DOHH2 (cell line): ENCODE results near the gene CREM.

ENCODE experiments used
- H3F3A ChIP-seq: fragments of 200-600 bp; sonication (generic), shearing (Covaris generic); 2 replicates; pipeline ENCODE4 v1.6.0; 2016; ENCODE audit warnings: antibody characterized with exemption, mild to moderate bottlenecking; ENCODE audit not compliant: control insufficient read depth, insufficient read depth
- H3K27ac ChIP-seq: fragments of 200-600 bp; sonication (generic); 2 replicates; pipeline ENCODE4 v1.5.1; 2014; ENCODE audit warnings: low read depth, mild to moderate bottlenecking, low read length, moderate library complexity
- H3K27me3 ChIP-seq: fragments of 200-600 bp; sonication (generic); 2 replicates; pipeline ENCODE4 v1.6.1; 2014; ENCODE audit warnings: mild to moderate bottlenecking, low read length, mixed read lengths; ENCODE audit not compliant: control insufficient read depth
- H3K36me3 ChIP-seq: fragments of 200-600 bp; sonication (generic); 2 replicates; pipeline ENCODE4 v1.6.1; 2014; ENCODE audit warnings: mild to moderate bottlenecking, low read length, moderate library complexity, mixed read lengths; ENCODE audit not compliant: control insufficient read depth
- H3K4me1 ChIP-seq: fragments of 200-600 bp; sonication (generic); 2 replicates; pipeline ENCODE4 v1.6.1; 2014; ENCODE audit warnings: mild to moderate bottlenecking, low read length, mixed read lengths; ENCODE audit not compliant: control insufficient read depth
- H3K4me2 ChIP-seq: fragments of 200-600 bp; sonication (generic); 2 replicates; pipeline ENCODE4 v1.6.0; 2014; ENCODE audit warnings: mild to moderate bottlenecking, low read length, moderate library complexity
- H3K4me3 ChIP-seq: fragments of 200-600 bp; sonication (generic); 2 replicates; pipeline ENCODE4 v1.5.1; 2014; ENCODE audit warnings: mild to moderate bottlenecking, low read length, mixed read lengths
- H3K79me2 ChIP-seq: fragments of 200-600 bp; sonication (generic); 2 replicates; pipeline ENCODE4 v1.6.1; 2014; ENCODE audit warnings: mild to moderate bottlenecking, low read length, mixed read lengths; ENCODE audit not compliant: control insufficient read depth
- H3K9me2 ChIP-seq: fragments of 200-600 bp; sonication (generic); replicated peaks from 2 replicates; pipeline ENCODE4 v1.6.1; 2014; ENCODE audit warnings: mild to moderate bottlenecking, low read length, mixed read lengths; ENCODE audit not compliant: control insufficient read depth
- H3K9me3 ChIP-seq: fragments of 200-600 bp; sonication (generic); 2 replicates; pipeline ENCODE4 v1.6.1; 2014; ENCODE audit warnings: antibody characterized with exemption, low read length, mixed read lengths; ENCODE audit not compliant: control insufficient read depth, insufficient read depth
- H4K20me1 ChIP-seq: fragments of 200-600 bp; sonication (generic); 2 replicates; pipeline ENCODE4 v1.6.0; 2014; ENCODE audit warnings: low read depth, mild to moderate bottlenecking, antibody characterized with exemption, low read length, moderate library complexity; ENCODE audit not compliant: control insufficient read depth, insufficient read depth
- CTCF ChIP-seq: fragments of 200-600 bp; sonication (generic); IDR thresholded peaks from one replicate; pipeline ENCODE4 v1.5.1; 2014; ENCODE audit warnings: antibody characterized with exemption, mild to moderate bottlenecking, low read depth, low read length; ENCODE audit not compliant: poor library complexity, severe bottlenecking
- EZH2phosphoT487 ChIP-seq: fragments of 200-600 bp; sonication (generic); IDR thresholded peaks from 2 replicates; pipeline ENCODE4 v1.6.1; 2017; ENCODE audit warnings: borderline replicate concordance, mild to moderate bottlenecking, antibody characterized with exemption, low read length, moderate library complexity, mixed read lengths

The CREM gene

GRCh38 chr10:35224045-35224740 is 97.5 kb downstream of the CREM start:
- H3K9me3 ChIP-seq: no peaks in the 10 kb centered on the region
- H3K36me3 ChIP-seq: no peaks in the 10 kb centered on the region
- H3K4me1 ChIP-seq: no peaks in the 10 kb centered on the region
- peaks cover 3% of the 10 kb centered on the region; the same call in 1 of the 2 replicates for H3K27me3 ChIP-seq
- no peaks in the 10 kb centered on the region for H3F3A ChIP-seq
- H3K4me3 ChIP-seq: no peak overlapping the region
- H3K9me2 ChIP-seq: no peaks in the 10 kb centered on the region
- H4K20me1 ChIP-seq: no peaks in the 10 kb centered on the region; the same call in 1 of the 2 replicates
- H3K79me2 ChIP-seq: no peaks in the 10 kb centered on the region
- no peak overlapping the region for H3K4me2 ChIP-seq
- H3K27ac ChIP-seq: no peak overlapping the region
- TF ChIP-seq CTCF: no peak
- TF ChIP-seq EZH2phosphoT487: no peak

GRCh38 chr10:35225204-35225603 is 98.6 kb downstream of the CREM start:
- Histone ChIP-seq H3K36me3 (no peaks in the 10 kb centered on the region), H3K79me2 (no peaks in the 10 kb centered on the region), H3K27me3 (peaks cover under 1% of the 10 kb centered on the region; the same call in 1 of the 2 replicates), H4K20me1 (no peaks in the 10 kb centered on the region; the same call in 1 of the 2 replicates), H3K9me3 (no peaks in the 10 kb centered on the region), H3K4me3 (no peak overlapping the region), H3F3A (no peaks in the 10 kb centered on the region), H3K4me2 (no peak overlapping the region), H3K9me2 (no peaks in the 10 kb centered on the region), H3K4me1 (no peaks in the 10 kb centered on the region), H3K27ac (no peak overlapping the region)
- no peak for TF ChIP-seq CTCF
- no peak for TF ChIP-seq EZH2phosphoT487

GRCh38 chr10:35226507-35226906 is 99.9 kb downstream of the CREM start:
- TF ChIP-seq EZH2phosphoT487 (no peak), CTCF (no peak)
- H3K36me3 ChIP-seq: no peaks in the 10 kb centered on the region
- H3K4me1 ChIP-seq: no peaks in the 10 kb centered on the region
- H3K9me2 ChIP-seq: no peaks in the 10 kb centered on the region
- H3F3A ChIP-seq: no peaks in the 10 kb centered on the region
- H3K4me2 ChIP-seq: no peak overlapping the region
- H3K27me3 ChIP-seq: no peaks in the 10 kb centered on the region
- H3K4me3 ChIP-seq: no peak overlapping the region
- H3K79me2 ChIP-seq: no peaks in the 10 kb centered on the region
- H3K9me3 ChIP-seq: no peaks in the 10 kb centered on the region
- H3K27ac ChIP-seq: no peak overlapping the region
- no peaks in the 10 kb centered on the region for H4K20me1 ChIP-seq
